ENCODE results near the gene AWAT2.

GRCh38 chrX:70030301-70030767 is 19.4 kb downstream of the AWAT2 start:
- TF ChIP-seq, protein P1, sequence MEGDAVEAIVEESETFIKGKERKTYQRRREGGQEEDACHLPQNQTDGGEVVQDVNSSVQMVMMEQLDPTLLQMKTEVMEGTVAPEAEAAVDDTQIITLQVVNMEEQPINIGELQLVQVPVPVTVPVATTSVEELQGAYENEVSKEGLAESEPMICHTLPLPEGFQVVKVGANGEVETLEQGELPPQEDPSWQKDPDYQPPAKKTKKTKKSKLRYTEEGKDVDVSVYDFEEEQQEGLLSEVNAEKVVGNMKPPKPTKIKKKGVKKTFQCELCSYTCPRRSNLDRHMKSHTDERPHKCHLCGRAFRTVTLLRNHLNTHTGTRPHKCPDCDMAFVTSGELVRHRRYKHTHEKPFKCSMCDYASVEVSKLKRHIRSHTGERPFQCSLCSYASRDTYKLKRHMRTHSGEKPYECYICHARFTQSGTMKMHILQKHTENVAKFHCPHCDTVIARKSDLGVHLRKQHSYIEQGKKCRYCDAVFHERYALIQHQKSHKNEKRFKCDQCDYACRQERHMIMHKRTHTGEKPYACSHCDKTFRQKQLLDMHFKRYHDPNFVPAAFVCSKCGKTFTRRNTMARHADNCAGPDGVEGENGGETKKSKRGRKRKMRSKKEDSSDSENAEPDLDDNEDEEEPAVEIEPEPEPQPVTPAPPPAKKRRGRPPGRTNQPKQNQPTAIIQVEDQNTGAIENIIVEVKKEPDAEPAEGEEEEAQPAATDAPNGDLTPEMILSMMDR (IDR thresholded peaks at IDR 0.05) = peak; percentile 25 to 62 (median 52)
- no peak for TF ChIP-seq POLR2A (IDR thresholded peaks at IDR 0.05)

Data from thyroid gland (tissue), 4 donors.